A549 (cell line): ENCODE measurements around the gene RGMB.

ENCODE experiments used
- BHLHE40 ChIP-seq: IDR thresholded peaks from 2 replicates; pipeline ENCODE4 v1.6.1; 2012; ENCODE audit warnings: low read depth, low read length, inconsistent platforms
- CBX8 ChIP-seq: fragments of 200-600 bp; sonication (generic); IDR thresholded peaks from 2 replicates; pipeline ENCODE4 v1.6.1; 2016
- CEBPB ChIP-seq, 2 experiments: fragments of >200 bp in 1 of 2; sonication (Bioruptor Twin) in 1 of 2; formaldehyde crosslinking in 1 of 2; IDR thresholded peaks; 2 replicates each; pipeline ENCODE4 v1.6.1; 2012 to 2016
- CTCF ChIP-seq: fragments of >200 bp; sonication (Bioruptor Twin); formaldehyde crosslinking; IDR thresholded peaks from 3 replicates; pipeline ENCODE4 v1.5.1; 2016
- EP300 ChIP-seq, 2 experiments: fragments of >200 bp; sonication (Bioruptor Twin); formaldehyde crosslinking; IDR thresholded peaks; 2 replicates in 1 of 2; 3 replicates in 1 of 2; pipeline ENCODE4 v1.6.1; 2016 to 2017
- HDAC2 ChIP-seq: fragments of 200-600 bp; sonication (generic); IDR thresholded peaks from 2 replicates; pipeline ENCODE4 v1.6.1; 2016
- JUN ChIP-seq, 2 experiments: fragments of >200 bp; sonication (Bioruptor Twin); formaldehyde crosslinking; IDR thresholded peaks; 2 replicates in 1 of 2; 3 replicates in 1 of 2; pipeline ENCODE4 v1.6.1; 2016 to 2017
- POLR2A ChIP-seq: IDR thresholded peaks from 2 replicates; pipeline ENCODE4 v1.6.1; 2012; ENCODE audit warnings: mild to moderate bottlenecking, low read length
- USF2 ChIP-seq: fragments of 450-650 bp; IDR thresholded peaks from 2 replicates; pipeline ENCODE4 v1.6.1; 2014; ENCODE audit warnings: antibody characterized with exemption

GRCh38 chr5:98839469-98840383 is 66.3 kb downstream of the RGMB start:
- no peak for TF ChIP-seq CBX8
- TF ChIP-seq HDAC2, result no peak
- TF ChIP-seq POLR2A, result no peak
- no peak for TF ChIP-seq EP300 (IDR thresholded peaks at IDR 0.05)
- TF ChIP-seq JUN (IDR thresholded peaks at IDR 0.05), result no peak
- no peak for TF ChIP-seq BHLHE40
- TF ChIP-seq USF2, result no peak
- TF ChIP-seq CTCF, result peak; percentile 43; the same call in 2 of the 3 replicates
- no peak for TF ChIP-seq CEBPB (IDR thresholded peaks at IDR 0.05)
